GM19468 (cell line): ENCODE data around the gene B4GALNT3.

Experiments
- ATAC-seq: cut with Tn5 transposase; IDR thresholded peaks from one replicate; pipeline ENCODE4 v1.9.1; 2021; ENCODE audit warnings: mild to moderate bottlenecking, moderate library complexity, moderate number of reproducible peaks; ENCODE audit not compliant: unreplicated experiment; ENCODE audit errors: extremely low read depth

Gene B4GALNT3

DNA sequence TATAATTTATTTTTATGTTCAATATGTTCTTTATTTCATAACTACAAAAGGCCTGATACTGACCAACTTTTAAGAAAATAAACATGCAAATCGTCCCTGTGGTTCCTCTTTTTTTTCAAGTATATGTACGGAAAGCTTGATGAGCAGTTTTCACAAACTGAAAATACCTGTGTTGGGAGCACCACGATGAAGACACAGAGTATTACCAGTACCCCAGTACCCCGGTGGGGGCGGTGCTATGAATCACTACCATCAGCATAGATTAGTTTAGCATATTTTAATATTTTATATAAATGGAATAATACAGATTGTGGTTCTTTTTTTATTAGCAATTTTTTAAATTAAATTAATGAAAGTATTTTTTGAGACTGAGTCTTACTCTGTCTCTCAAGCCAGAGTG is 7.0 kb downstream of the B4GALNT3 start:
- ATAC-seq = no peak

DNA sequence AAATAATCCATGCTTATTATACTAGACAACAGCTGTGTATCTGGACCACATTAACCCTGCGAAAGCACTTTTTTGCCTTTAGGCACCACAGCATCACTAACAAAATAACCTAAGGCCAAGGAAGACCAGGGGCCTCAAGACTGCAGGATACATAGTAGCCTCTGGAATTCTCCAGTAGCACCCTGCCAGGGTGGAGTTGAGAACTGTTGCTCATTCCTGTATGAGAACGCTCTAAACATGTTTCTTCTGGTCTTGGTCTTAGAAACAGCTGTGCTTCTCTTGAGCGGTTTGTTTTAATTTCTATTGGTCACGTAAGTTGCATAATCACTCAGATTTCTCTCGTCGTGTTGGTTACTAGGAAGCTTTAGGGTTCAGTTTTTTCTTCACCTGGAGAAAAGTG is 7.9 kb downstream of the B4GALNT3 start:
- ATAC-seq = no peak

DNA sequence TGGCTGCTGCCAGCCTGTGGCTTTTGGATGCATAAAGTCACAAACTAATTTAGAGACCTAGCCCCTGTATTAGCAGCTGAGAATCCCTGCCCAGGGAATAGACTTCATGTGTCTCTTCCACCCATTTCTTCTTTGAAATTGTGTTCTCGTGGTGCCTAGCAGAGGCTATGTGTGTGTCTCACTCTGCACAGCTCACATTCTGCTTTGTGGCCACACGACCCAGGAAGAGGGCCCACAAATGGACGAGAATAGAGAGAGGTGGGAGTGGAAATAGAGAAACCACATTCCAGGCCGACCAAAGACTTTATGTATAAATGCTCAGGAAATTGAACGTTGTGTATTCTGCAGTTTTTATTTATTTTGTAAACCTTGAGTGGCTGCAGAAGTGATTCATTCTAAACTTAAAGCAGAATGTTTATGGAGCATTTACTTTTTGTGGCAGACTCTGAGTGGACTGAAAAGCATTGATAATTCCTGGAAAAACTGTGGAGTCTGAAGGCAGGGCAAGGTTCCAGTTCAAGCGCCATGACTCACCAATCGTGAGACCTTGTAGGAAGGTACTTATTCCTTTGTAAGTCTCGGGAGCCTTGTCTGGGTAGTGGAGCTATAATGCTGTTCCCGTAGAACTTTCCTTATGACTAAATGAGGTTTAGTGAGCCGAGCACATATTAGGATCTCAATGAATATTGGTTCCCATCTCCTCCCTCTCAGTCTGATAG is 9.1 kb downstream of the B4GALNT3 start:
- ATAC-seq = no peak

DNA sequence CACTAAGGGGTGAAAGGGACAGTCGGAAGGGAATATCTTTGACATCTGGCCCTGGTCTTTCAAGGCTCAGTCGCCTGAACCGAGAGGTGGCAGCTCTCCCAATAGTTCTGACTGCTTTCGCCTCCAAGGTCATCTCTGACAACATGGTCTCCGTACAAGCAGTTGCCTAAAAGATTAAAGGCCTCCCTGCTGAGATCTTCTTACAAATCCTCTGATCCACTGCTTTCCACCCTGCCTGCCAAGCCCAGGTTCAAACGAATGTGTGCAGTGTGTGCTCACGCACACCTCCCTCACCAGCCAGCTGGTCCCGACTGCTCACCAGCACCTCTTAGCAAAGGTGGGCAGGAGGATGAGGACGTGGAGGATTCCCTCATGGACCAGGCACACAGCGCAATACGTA is 10.4 kb downstream of the B4GALNT3 start:
- ATAC-seq = no peak

DNA sequence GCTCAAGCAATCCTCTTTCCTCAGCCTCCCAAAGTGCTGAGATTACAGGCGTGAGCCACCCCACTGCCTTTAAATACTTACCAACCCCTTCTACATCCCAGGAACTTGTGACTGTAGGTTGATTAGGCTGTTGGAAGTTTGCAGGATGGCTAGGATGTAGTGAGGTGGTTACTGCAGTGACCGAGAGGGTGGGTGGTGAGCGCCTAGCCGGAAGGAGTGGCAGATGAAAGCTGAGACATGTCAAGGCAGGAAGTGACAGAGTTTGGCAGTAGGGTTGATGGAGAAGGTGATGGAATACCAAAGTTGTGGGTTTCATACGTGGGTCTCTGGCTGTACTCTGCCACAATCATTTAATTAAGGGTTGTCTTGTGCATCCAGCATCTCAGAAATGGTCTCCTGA is 13.5 kb downstream of the B4GALNT3 start:
- no peak for ATAC-seq

DNA sequence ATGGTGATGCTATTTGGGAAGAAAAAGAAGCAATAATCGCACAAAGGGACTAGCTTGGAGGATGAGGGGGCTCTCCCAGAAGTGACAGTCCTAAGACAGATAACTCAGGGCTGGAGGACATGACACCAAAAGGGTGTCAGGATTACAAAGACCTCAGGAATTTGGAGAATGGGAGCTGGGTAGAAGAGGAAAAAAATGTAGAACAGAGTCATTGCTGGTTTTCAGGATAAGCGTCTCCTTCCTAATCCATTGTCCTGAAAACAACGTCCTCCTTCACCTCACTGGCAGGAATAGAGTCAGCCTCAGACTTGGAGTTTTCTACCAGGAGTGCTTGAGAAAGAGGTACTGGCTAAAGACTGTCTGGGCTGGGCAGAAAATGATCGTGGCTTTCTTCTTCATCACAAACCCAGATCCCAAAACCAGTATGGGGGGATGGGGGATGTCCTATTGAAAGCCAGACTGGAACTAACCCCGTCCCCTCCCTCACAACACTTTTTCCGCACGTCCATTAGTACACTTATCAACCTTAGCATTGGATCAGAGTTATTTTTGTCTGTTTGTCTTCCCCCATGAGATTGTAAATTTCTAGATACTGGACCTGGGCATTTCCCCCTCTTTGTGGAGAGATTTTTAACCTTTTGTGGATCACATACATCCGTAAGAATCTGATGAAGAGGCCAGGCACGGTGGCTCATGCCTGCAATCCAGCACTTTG is 14.3 kb downstream of the B4GALNT3 start:
- ATAC-seq = no peak

DNA sequence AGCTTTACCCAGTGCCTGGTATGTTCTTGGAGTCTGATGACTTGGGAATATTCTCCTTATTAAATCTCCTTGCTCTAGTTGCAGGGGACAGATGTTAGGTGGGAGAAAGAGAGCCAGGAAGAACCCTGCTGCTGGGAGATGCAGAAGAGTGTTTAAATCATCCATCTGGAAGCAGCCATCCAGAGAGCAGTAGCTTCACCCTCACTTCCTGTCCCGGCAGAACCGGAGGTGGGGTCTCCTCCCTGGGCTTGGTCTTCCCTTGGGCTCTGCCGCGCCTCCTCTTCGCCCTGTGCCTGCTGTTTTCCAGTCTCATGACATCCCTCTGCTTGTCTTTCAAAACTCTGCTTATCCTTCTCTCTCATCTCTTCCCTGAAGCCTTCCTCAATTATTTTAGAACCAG is 15.5 kb downstream of the B4GALNT3 start:
- ATAC-seq = no peak

DNA sequence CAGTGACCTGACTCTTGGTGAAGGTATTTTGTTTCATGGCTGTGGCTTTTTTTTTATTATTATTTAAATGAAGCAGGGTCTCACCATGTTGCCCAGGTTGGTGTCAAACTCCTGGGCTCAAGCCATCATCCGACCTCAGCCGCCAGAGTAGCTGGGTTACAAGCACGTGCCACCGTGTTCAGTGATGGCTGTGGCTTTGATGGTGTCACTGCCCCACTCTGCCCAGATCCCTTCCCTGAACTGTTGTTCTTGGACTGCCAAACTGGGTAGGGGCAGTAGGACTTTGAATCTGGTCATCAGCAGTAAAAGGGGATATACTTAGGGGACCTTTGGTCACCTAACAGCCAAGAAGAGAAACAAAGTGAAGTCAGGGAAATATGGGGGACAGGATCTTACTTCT is 19.4 kb downstream of the B4GALNT3 start:
- ATAC-seq = no peak

DNA sequence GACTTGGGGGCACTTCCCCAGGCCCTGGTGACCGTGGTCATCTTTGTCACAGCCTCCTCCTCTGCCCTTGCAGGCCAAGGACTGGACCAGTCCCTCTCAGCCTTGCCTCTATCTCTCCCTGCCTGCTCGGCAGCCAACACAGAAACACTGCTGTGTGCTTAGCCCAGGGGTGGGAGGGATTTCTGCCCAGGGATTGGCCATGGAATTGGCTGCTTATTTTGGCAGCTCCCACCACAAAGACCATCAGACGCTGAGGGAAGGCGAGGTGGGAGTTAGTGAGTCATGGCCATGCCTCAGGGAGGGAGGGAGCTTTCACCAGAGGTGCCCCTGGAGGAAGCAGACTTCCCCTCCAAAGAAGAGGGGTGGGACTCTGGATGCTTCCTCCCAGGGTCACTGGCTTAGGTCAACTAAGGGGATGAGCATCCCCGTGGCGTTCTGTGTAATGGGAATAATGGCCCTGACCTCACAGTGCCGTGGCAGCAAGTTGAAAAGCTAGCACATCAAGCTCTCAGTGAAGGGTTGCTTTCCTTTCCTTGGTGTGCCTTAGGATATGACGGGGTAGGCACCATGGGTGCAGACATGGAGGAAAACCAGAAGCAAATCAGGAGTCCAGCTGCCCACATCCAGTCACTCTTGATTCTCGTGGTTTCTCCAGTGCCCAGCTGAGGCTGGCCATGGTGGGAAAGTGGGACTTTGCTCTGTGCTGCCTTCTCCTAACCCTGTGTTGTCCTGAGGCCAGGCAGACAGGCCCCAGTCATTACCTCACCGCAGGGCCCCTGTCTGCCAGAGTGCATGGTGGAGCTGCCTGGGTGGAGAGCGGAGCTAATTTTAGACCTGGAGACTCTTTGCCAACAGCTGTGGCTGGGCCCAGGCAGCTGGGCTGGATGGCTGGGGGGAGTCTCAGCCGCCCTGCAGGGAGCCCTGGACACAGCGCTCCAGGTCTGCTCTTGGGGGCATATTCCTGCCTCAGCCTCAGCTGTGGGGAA is 21.4 kb downstream of the B4GALNT3 start:
- no peak for ATAC-seq

DNA sequence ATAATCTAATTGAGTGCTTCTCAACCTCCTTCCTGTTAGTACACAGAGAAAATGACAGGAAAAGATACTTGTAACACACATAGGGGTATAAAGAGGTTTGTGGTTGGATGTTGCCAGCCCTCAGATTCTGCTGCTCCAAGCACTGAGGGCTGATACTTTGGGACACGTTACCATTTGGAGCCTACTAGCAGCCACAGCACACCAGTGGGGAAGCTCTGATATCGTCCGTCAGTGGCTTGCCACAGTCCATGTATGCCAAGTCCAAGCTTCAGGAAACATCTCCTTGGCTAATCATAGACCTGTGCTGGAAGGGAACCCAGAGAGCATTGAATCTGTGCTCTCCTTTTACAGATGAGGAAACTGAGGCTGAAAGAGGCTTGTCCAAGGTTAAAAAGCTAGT is 22.3 kb downstream of the B4GALNT3 start:
- ATAC-seq = no peak

DNA sequence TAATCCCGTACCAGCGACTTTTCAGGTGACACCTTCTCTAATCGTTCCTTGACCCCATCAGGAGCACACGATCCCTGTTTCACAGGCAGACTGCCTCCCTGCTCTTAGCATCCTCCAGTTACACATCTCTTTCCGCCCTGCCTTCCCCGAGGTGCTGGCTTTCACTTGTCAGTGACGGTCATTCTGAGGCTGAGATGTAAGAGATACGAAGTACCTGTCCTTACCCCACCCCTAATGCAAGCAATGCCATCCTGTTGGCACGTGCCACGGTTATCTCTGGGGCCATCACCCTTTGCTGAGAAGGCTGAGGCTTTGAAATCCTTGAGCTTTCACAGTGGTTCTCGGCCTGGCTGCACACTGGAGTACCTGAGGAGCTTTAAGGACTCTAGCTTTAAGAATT is 24.4 kb downstream of the B4GALNT3 start:
- ATAC-seq = no peak

DNA sequence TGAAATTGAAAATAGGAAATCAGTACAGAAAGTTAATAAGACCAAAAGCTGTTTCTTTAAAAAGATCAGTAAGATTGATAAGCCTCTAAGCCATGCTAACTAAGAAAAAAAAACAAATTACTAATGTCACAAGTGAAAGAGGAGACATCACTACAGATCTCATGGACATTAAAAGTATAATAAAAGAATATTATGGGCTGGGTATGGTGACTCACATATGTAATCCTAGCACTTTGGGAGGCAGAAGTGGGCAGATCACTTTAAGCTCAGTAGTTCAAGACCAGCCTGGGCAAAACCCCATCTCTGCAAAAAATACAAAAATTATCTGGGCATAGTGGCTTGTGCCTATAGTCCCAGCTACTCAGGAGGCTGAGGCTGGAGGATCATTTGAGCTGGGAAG is 30.5 kb downstream of the B4GALNT3 start:
- ATAC-seq = no peak

DNA sequence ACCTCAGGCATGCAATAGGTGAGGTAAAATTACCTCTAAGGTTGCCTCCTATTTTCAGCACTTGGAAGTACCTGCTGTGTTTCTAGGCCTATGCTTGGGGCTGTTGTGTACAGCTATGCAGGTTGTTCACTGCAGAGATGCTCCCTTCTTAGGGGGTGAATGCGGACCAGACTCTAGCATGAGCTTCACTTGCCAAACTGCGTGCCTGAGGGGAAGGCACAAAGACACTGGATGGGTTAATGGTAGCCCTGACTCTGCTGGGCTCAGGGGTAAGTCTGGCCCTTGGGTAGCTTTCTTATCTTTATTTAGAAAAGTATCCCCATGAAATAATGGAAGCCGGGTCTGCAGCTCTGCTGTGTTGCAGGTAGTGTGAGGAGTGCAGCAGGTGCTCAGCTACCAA is 35.7 kb downstream of the B4GALNT3 start:
- no peak for ATAC-seq

DNA sequence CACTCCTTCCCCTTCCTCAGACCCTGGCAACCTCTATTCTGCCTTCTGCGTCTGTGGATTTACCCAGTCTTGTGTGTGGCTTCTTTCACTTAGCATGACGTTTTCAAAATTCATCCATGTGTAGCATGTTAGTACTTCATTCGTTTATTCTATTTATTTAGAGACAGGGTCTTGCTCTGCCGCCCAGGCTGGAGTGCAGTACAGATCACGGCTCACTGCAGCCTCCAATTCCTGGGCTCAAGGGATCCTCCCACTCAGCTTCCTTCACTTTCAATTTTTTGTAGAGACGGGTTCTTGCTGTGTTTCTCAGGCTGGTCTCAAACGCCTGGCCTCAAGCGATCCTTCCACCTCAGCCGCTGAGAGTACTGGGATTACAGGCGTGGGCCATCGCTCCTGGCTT is 37.0 kb downstream of the B4GALNT3 start:
- ATAC-seq = no peak

DNA sequence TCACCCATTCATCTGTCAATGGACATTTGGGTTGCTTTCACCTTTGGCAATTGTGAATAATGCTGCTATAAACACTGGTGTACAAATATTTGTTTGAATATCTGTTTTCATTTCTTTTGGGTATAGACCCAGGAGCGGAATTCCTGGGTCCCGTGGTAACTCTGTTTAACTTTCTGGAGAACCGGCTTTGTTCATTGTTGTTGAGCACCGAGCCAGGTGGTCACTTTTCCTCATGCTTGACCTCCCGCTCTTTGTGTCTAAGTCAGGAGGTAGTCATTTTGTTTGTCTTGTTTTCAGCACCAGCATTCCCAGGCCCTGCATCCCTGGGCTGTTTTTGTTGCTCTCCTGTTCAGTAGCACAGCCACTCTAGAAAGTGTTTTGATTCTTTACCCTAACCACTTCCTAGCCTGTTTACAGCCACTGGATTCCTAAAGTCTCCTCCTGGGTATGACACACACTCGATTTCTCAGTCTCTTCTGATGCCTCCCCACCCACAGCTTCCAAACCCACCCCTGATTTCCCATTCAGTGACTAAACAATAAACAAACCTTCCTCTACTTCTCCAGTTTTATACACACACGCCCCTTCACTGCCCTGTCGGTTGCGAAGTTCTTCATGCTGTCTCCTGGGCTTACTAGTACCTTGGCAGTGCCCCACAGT is 37.9 kb downstream of the B4GALNT3 start:
- ATAC-seq = no peak

DNA sequence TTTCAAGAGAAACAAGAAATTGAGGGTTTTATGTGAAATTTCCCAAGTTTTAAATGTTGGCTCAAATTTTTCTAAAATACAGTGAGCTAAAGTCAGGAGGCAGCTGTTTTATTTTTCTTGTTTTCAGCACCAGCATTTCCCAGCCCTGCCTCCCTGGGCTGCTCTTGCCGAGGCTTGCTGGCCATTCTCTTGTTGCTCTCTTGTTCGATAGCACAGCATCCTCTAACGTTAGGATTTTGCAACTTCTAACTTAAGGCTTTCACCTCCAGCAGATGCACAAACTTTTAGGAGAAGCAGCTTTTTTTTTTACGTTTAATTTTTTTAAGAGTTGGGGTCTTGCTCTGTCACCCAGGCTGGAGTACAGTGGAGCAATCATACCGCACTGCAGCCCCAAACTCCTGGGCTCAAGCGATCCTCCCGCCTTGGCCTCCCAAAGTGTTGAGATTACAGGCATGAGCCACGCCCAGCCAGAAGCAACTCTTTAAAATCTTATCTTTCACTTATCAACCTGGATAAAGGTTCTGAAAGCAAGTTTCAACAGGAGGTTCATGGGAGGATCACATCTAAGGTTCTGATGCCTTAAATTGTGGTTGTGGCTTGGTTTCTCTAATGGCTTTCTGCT is 40.2 kb downstream of the B4GALNT3 start:
- no peak for ATAC-seq

DNA sequence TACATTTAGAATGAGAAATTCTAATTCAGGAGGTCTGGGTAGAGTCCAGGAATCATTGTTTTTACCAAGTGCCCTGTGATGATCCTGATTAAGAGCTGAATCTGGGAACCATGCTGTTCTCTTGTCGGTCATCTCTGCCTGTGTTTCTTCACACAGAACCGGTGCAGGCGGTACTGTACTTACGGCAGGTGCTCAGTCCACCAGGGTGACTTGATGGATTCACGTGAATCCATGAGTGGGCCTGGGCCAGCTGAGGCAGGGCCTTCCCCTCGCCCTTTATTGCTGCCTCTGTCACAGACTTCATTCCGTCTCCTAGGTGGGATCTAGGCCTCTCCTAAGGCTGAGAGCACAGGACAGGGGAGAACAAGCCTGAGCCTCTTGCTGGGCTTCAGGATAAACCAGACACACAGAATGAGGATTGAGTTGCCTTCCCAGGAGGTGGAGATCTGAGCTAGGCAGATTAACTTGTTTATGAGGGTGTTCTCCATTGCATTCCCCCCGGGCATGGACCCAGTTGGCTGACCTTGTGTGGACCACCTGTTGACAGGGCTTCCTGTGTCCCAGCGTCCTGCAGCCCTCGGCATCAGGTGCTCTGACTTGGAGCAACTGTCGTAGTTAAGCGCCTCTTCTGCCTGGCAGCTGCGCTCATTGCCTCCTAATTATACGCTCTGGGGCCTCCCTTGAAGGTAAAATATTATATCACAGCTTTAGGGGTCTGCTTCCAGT is 42.1 kb downstream of the B4GALNT3 start:
- no peak for ATAC-seq

DNA sequence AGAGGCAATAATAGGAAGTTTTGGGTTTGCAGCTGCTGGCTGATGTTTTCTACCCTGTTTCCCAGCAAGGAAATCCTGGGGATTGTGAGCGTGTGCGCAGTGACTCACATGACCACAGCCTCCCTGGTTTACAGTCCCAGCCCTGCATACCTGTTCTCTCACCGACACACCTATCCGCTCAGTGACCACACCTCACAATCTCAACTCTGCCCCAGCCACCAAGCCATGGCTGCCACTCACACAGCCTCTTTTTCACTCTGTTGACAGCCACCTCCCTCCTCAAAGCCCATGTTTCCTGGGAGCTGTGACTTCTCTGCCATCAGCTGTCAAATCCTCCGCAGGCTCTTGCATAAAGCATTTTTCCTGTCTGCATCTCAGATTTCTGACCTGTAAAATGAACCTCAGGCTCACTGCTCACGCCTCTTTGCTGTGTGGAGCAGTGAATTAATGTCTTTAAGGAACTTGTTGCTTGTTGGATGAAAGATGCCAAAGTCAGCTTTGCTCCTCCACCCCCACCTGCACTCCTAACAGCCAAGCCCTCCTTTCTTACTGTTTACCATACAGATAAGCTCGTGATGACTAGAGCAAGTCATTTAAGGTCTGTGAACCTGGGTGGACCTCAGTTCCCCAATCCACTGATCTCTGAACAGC is 43.5 kb downstream of the B4GALNT3 start:
- ATAC-seq = no peak

DNA sequence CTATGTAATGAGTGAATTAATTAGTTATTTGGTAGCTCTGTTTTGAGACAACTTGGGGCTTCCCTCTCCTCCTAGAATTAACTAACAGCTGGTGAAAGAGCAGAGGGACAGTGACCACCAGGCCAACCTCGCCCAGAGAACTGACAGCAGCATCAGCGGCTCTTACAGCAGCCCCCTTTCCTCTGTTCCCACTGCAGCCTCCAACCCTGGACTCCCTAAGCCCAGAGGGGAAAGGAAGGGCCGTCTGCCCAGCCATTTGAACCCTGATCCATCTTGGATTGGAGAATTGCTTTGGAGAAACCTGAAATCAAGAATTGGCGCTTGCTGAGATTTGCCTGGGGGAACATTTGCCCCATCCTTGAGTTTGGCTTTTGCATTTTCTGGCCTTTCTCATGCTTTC is 45.5 kb downstream of the B4GALNT3 start:
- ATAC-seq = no peak
